CD4-positive, CD25-positive, alpha-beta regulatory T cell (primary cell): Measurements from ENCODE around the gene EPDR1. TPM values are rescaled to one million over a fixed set of nuclear protein-coding genes. Genes with fewer than 3 reads are reported as not detected.

ENCODE experiments used
- ATAC-seq, 2 donors: fragments of 150-1000 bp; cut with Tn5 transposase; one replicate each; pipeline ENCODE4 v1.10.0; 2021; ENCODE audit warnings: low read depth in 2 of 2, moderate number of reproducible peaks in 2 of 2, moderate library complexity in 1 of 2
- DNase-seq, 3 donors: peaks; one replicate each; pipeline versions ENCODE4 v3.0.0 to v3.0.0-alpha.2; 2012 to 2022; ENCODE audit warnings: mixed read lengths in 1 of 3
- H3K27ac ChIP-seq: one replicate; pipeline ENCODE4 v1.7.0; 2013; ENCODE audit warnings: mild to moderate bottlenecking, low read length; ENCODE audit not compliant: insufficient read depth, poor library complexity, severe bottlenecking
- H3K27me3 ChIP-seq: one replicate; pipeline ENCODE4 v1.7.0; 2013; ENCODE audit warnings: low read length; ENCODE audit not compliant: control insufficient read depth, insufficient read depth
- H3K36me3 ChIP-seq: one replicate; pipeline ENCODE4 v1.7.0; 2013; ENCODE audit warnings: mild to moderate bottlenecking, low read length, moderate library complexity; ENCODE audit not compliant: control insufficient read depth, insufficient read depth
- H3K4me1 ChIP-seq: 2 replicates; pipeline ENCODE4 v1.7.0; 2013; ENCODE audit warnings: mild to moderate bottlenecking, low read length; ENCODE audit not compliant: insufficient read depth, control insufficient read depth, poor library complexity, severe bottlenecking
- H3K4me3 ChIP-seq: one replicate; pipeline ENCODE4 v1.7.0; 2013; ENCODE audit warnings: low read depth, mild to moderate bottlenecking, low read length, moderate library complexity
- H3K9me3 ChIP-seq, 2 experiments: 1 replicate in 1 of 2; 2 replicates in 1 of 2; pipeline ENCODE4 v1.7.0; 2013; ENCODE audit warnings: low read length in 2 of 2, mild to moderate bottlenecking in 1 of 2, moderate library complexity in 1 of 2; ENCODE audit not compliant: control insufficient read depth in 2 of 2
- H3K27ac Mint-ChIP-seq, 3 donors: one replicate each; pipeline ENCODE4 v1.8.0; 2020 to 2022; ENCODE audit warnings: mild to moderate bottlenecking in 3 of 3, mixed read lengths in 3 of 3, moderate library complexity in 2 of 3
- H3K27me3 Mint-ChIP-seq: one replicate; pipeline ENCODE4 v1.8.0; 2022; ENCODE audit warnings: mild to moderate bottlenecking, mixed read lengths
- H3K36me3 Mint-ChIP-seq: one replicate; pipeline ENCODE4 v1.8.0; 2020; ENCODE audit warnings: mixed read lengths
- H3K4me1 Mint-ChIP-seq, 4 donors: one replicate each; pipeline ENCODE4 v1.8.0; 2020 to 2022; ENCODE audit warnings: mixed read lengths in 4 of 4, mild to moderate bottlenecking in 1 of 4
- H3K4me3 Mint-ChIP-seq, 4 donors: one replicate each; pipeline ENCODE4 v1.8.0; 2020 to 2022; ENCODE audit warnings: mild to moderate bottlenecking in 4 of 4, mixed read lengths in 4 of 4, moderate library complexity in 3 of 4
- H3K9me3 Mint-ChIP-seq, 7 donors: one replicate each; pipeline ENCODE4 v1.8.0; 2020 to 2022; ENCODE audit warnings: mixed read lengths in 7 of 7, mild to moderate bottlenecking in 3 of 7, moderate library complexity in 2 of 7
- polyA plus RNA-seq, 4 donors: library from polyadenylated mRNA; unstranded; fragments of 300-500 nt; fragmentation: Illumina TruSeq; gene quantifications; one replicate each; pipeline ENCODE4 v1.2.3, GENCODE V29; 2021
- total RNA-seq: library from RNA; stranded (reverse); gene quantifications from one replicate; pipeline ENCODE4 v1.2.3, GENCODE V29; 2022

The EPDR1 gene
- total and polyA plus RNA-seq, 5 donors from 2014 or later, result 0.10 TPM; not detected in 4

- Histone ChIP-seq H3K4me3 (no peak overlapping the region), H3K27me3 (peaks cover 2% of the 10 kb centered on the region), H3K4me1 (no peaks in the 10 kb centered on the region), H3K36me3 (no peaks in the 10 kb centered on the region), H3K27ac (no peak overlapping the region), H3K9me3 (no peaks in the 10 kb centered on the region)
- DNase-seq (no peak), ATAC-seq (no peak)
- H3K4me1 Mint-ChIP-seq, result no peaks in the 10 kb centered on the region
- H3K9me3 Mint-ChIP-seq, result peaks cover 0 to 2% (median 0%) of the 10 kb centered on the region in 7 donors
- H3K4me3 Mint-ChIP-seq, result no peak overlapping the region
- no peaks in the 10 kb centered on the region for H3K36me3 Mint-ChIP-seq
- H3K27ac Mint-ChIP-seq, result no peak overlapping the region
- peaks cover 12% of the 10 kb centered on the region for H3K27me3 Mint-ChIP-seq
These were observed 12.1 kb upstream of the EPDR1 start for GRCh38 chr7:37908221-37908788.

- Mint-ChIP-seq H3K9me3 (no peaks in the 10 kb centered on the region), H3K27ac (no peak overlapping the region), H3K27me3 (peaks cover 31% of the 10 kb centered on the region), H3K36me3 (no peaks in the 10 kb centered on the region), H3K4me1 (peaks cover 0 to 9% (median 5%) of the 10 kb centered on the region in 4 donors), H3K4me3 (no peak overlapping the region)
- no peaks in the 10 kb centered on the region for H3K9me3 ChIP-seq
- H3K4me3 ChIP-seq, result no peak overlapping the region
- H3K4me1 ChIP-seq, result peaks cover 2% of the 10 kb centered on the region
- DNase-seq (no peak), ATAC-seq (no peak)
- H3K36me3 ChIP-seq, result no peaks in the 10 kb centered on the region
- H3K27ac ChIP-seq, result no peak overlapping the region
- peaks cover 13% of the 10 kb centered on the region for H3K27me3 ChIP-seq
These were observed 7.7 kb upstream of the EPDR1 start for GRCh38 chr7:37912756-37913155.

- DNase-seq, result no peak
- ATAC-seq, result no peak
- H3K27ac Mint-ChIP-seq, result no peak overlapping the region
These were observed 5.0 kb upstream of the EPDR1 start for GRCh38 chr7:37915438-37915837.

GRCh38 chr7:37916017-37916672 is 4.3 kb upstream of the EPDR1 start:
- H3K27me3 ChIP-seq, result peaks cover 15% of the 10 kb centered on the region

More at GRCh38 chr7:37915438-37915837, 5.0 kb upstream of the EPDR1 start:
- no peak overlapping the region for H3K4me3 Mint-ChIP-seq
- H3K27me3 Mint-ChIP-seq, result peaks cover 53% of the 10 kb centered on the region
- Histone ChIP-seq H3K27me3 (peaks cover 15% of the 10 kb centered on the region), H3K4me3 (no peak overlapping the region), H3K4me1 (peaks cover 2% of the 10 kb centered on the region), H3K36me3 (no peaks in the 10 kb centered on the region), H3K27ac (no peak overlapping the region), H3K9me3 (no peaks in the 10 kb centered on the region)
- H3K4me1 Mint-ChIP-seq, result peaks cover 0 to 16% (median 7%) of the 10 kb centered on the region in 4 donors
- H3K36me3 Mint-ChIP-seq, result no peaks in the 10 kb centered on the region
- no peaks in the 10 kb centered on the region for H3K9me3 Mint-ChIP-seq

GRCh38 chr7:37916673-37917660 is 3.5 kb upstream of the EPDR1 start, which contains the start of gene SFRP4:
Gene SFRP4 (minus strand): TSS chr7:37916817. CDS start chr7:37916537, 280 bp downstream.
- DNase-seq (peak in 1 of 3 donors; percentile 4), ATAC-seq (no peak)
- Histone ChIP-seq H3K9me3 (no peaks in the 10 kb centered on the region), H3K27ac (no peak within 1 kb of the TSS), H3K36me3 (no peaks in the 10 kb centered on the region), H3K4me3 (no peak within 1 kb of the TSS), H3K4me1 (peaks cover 6% of the 10 kb centered on the region), H3K27me3 (peaks cover 18% of the 10 kb centered on the region)
- Mint-ChIP-seq H3K36me3 (no peaks in the 10 kb centered on the region), H3K4me3 (peak within 1 kb of the TSS in 1 of 4 donors; percentile 46), H3K4me1 (peaks cover 0 to 16% (median 8%) of the 10 kb centered on the region in 4 donors), H3K9me3 (peaks cover 0 to 4% (median 0%) of the 10 kb centered on the region in 7 donors), H3K27me3 (peaks cover 57% of the 10 kb centered on the region), H3K27ac (no peak within 1 kb of the TSS)

More at GRCh38 chr7:37916017-37916672, 4.3 kb upstream of the EPDR1 start:
- Mint-ChIP-seq H3K27ac (no peak overlapping the region), H3K4me3 (no peak overlapping the region), H3K9me3 (no peaks in the 10 kb centered on the region), H3K36me3 (no peaks in the 10 kb centered on the region), H3K27me3 (peaks cover 53% of the 10 kb centered on the region), H3K4me1 (peaks cover 0 to 16% (median 8%) of the 10 kb centered on the region in 4 donors)
- Histone ChIP-seq H3K36me3 (no peaks in the 10 kb centered on the region), H3K4me1 (peaks cover 6% of the 10 kb centered on the region), H3K9me3 (no peaks in the 10 kb centered on the region), H3K4me3 (no peak overlapping the region), H3K27ac (no peak overlapping the region)
- ATAC-seq (no peak), DNase-seq (no peak)

GRCh38 chr7:37918526-37918925 is 1.9 kb upstream of the EPDR1 start:
- peaks cover 0 to 16% (median 8%) of the 10 kb centered on the region in 4 donors for H3K4me1 Mint-ChIP-seq
- H3K4me3 Mint-ChIP-seq, result no peak overlapping the region
- H3K36me3 ChIP-seq, result no peaks in the 10 kb centered on the region
- no peak overlapping the region for H3K4me3 ChIP-seq
- peaks cover 19% of the 10 kb centered on the region for H3K27me3 ChIP-seq
- no peaks in the 10 kb centered on the region for H3K36me3 Mint-ChIP-seq
- H3K27ac Mint-ChIP-seq, result no peak overlapping the region
- H3K27ac ChIP-seq, result no peak overlapping the region
- no peak for DNase-seq
- no peak for ATAC-seq
- H3K27me3 Mint-ChIP-seq, result peaks cover 61% of the 10 kb centered on the region
- H3K4me1 ChIP-seq, result peaks cover 6% of the 10 kb centered on the region
- peaks cover 0 to 6% (median 0%) of the 10 kb centered on the region in 7 donors for H3K9me3 Mint-ChIP-seq
- H3K9me3 ChIP-seq, result no peaks in the 10 kb centered on the region
